HG02943 (cell line): ENCODE results near the gene IKZF4.
"Not testable (repeated sequence)": the region's sequence is repeated elsewhere in the genome, so short reads cannot be mapped to it uniquely, and the experiment has no call there.

ENCODE experiments used
- ATAC-seq: cut with Tn5 transposase; IDR thresholded peaks from one replicate; pipeline ENCODE4 v1.9.1; 2021; ENCODE audit warnings: mild to moderate bottlenecking, low read depth, moderate library complexity; ENCODE audit not compliant: unreplicated experiment

Gene IKZF4

DNA sequence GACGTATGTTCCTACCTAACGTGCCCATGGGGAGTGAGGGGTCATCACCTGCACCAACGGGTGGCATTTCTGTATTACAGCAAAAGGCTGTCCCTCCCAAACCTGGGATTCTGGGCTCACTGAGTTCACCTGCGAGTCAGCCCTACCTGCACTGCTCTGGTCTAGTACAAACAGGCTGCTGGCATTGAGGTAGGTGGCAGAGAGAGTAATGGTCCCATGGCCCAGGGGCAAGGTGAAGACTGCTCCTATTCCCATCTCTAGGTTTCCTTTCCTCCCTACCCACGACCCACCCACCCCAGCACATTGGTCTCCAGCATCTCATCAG is 23.3 kb upstream of the IKZF4 start:
- ATAC-seq = peak; percentile 8

DNA sequence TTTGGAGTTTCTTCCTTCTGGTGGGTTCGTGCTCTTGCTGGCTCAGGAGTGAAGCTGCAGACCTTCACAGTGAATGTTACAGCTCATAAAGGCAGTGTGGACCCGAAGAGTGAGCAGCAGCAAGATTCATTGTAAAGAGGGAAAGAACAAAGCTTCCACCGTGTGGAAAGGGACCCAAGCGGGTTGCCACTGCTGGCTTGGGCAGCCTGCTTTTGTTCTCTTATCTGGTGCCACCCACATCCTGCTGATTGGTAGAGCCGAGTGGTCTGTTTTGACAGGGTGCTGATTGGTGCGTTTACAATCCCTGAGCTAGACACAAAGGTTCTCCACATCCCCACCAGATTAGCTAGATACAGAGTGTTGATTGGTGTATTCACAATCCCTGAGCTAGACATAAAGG is 21.3 kb upstream of the IKZF4 start:
- ATAC-seq = not testable (repeated sequence)

DNA sequence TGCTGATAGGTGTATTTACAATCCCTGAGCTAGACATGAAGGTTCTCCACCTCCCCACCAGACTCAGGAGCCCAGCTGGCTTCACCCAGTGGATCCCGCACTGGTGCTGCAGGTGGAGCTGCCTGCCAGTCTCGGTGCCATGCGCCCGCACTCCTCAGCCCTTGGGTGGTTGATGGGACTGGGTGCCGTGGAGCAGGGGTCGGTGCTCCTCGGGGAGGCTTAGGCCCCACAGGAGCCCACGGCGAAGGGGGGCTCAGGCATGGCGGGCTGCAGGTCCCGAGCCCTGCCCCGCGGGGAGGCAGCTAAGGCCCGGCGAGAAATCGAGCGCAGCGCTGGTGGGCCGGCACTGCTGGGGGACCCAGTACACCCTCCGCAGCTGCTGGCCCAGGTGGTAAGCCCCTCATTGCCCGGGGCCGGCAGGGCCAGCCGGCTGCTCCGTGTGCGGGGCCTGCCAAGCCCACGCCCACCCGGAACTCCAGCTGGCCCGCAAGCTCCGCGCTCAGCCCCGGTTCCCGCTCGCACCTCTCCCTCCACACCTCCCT is 20.8 kb upstream of the IKZF4 start:
- ATAC-seq = not testable (repeated sequence)

DNA sequence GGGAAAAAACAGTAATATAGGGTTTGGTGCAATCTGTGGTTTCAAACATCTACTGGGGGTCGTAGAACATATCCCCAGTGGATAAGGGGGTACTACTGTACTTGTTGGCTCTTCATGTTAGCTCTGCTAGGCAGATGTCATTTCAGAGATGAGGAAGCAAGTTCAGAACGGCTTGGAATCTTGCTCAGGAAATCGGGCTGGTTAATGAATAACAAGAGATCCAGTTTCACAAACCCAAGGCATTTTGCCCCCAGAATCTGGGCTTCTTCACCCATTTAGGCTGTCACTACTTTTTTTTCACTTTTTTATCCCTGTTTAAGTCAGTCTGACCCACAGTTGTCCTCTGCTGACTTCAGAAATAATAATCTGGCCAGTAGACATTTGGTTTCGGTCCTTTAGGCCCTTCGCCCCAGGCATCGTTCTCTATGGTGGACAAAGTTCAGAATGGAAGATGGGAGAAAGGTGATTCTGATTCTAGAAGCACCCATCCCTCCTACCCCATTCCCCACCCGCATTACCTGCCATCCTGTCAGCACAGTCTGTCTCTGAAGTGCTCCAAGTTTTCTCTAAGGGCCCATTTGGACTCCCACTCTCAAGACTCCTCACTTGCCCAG is 19.2 kb upstream of the IKZF4 start:
- no peak for ATAC-seq

DNA sequence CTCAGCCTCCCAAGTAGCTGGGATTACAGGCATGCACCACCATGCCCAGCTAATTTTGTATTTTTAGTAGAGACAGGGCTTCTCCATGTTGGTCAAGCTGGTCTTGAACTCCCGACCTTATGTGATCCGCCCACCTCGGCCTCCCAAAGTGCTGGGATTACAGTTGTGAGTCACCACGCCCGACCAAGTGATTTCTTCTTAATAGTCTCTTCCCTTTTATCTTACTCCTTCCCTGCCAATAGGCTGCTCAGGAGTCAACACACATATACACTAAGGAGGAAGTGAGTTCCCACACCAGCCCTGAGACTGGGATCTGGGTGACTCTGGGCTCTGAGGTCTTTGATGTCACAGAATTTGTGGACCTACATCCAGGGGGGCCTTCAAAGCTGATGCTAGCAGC is 17.5 kb upstream of the IKZF4 start:
- ATAC-seq = not testable (repeated sequence)

DNA sequence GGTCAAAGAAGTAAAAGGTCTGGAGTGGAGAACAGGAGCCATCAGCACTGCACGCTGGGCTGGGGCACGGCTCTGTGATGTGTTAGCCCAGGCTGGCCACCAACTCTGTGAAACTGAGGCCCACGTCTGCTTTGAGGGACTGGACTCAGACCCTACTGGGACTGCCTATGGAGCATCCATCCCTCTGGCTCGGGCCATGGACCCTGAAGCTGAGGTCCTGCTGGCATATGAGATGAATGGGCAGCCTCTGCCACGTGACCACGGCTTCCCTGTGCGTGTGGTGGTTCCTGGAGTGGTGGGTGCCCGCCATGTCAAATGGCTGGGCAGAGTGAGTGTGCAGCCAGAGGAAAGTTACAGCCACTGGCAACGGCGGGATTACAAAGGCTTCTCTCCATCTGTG is 16.6 kb upstream of the IKZF4 start:
- ATAC-seq = no peak

DNA sequence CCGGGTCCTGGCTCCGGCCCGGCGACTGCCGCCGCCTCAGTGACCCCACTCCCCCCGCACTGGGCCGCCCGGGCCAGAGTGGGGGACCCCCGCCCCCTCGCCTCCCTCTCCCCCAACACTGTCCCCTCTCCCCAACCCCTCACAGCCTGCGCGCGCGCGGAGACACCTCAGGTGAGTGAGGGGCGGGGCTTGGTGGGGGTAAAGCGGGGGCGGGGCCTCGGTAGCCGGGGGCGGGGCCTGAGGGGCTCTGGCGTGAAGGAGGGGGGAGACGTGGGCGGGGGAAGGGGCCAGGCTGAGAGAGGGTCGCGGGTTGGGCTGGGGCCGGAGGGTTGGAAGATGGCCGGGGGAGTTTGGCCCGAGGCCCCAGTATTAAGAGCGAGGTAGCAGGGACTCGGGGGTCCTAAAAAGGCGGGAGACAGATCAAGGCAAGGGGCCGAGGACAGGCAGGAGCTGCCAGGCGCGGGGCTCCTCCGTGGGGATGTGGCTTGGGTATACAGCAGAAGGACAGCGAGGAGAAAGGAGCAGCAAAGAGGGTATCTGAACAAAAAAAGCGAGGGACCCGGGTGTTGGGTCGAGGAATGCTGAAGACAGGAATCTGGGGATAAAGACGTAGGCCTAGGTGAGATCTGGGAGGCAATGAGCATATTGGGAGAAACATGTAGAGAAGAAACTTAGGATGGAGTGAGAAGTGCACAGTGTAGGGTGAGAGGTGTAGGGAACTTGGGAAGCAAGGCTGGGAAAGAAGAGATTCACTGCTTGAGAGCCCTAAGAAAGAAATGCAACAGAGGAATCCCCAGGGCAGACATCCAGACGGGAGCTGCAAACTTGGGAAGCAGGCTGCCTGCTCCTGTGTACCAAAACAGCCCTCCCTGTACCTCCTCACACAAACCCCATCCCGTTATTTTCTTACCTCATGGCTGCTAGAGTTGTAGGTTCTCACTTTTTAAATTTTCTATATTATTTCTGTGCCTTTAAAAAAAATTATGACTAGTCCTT is 13.0 kb upstream of the IKZF4 start:
- no peak for ATAC-seq

DNA sequence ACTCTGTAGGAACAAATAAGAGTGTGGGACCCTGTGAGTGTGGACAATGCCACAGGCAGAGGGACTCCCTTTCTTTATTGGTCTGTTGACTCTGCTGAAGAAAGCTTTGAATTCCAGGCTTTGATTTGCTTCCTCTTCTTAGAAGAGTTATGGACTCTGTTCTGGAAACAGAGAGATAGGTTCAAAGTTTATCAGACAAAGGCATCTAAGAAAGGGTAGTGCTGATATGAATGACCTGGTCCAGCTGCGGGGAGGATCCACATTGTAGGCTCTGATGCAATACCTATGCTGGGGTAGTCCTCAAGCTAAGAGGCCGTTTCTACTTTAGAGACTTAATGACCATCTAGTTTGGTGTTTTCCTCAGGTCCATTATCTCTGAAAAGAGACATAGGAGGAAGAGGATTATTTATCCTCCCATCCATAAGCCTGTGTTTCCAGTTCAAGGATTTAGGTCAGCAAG is 10.7 kb upstream of the IKZF4 start:
- no peak for ATAC-seq

DNA sequence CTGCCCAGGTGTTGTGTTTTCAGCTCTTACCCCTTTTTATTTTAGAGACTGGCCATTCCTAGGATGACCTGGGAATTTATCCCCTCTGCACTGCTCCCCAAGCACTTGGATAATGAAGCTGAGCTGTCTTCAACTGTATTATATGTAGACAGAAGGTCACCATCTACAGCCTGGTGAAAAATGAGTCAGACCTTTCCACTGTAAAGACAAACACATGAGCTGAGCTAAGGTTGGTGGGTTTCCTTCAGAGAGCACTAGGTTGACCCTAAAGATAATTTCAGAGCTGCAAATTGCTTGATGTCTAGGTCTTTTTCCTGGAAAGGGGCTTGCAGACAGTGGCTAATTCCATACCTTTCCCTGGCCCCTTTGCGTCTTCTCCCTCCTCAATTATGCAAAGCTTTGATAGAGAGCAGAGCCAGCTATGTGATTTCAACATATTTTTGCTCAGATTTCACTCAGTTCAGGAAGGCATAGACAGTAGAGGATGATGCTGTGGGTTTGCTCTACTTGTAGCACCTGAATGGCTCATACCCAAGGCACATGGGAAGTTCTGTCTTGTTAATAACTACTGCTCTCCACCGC is 9.2 kb upstream of the IKZF4 start:
- no peak for ATAC-seq

DNA sequence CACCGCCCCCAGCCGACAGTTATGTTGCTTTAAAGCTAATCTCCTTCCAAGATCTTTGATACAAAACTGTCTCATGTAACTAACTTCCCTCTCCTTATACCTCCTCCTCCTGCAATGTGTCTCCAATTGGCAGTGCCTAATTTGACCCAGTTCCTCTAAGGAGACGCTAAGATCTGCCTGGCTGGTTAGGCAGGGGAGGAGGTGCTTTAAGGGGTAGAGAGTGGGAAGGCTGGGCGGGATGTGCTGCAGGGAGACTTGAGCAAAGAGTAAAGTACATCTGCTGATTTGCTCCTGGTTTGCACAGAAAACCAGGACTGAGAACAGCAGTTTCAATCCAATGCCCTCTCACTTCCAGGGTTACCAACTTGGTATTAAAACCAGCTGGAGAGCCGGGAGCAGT is 7.4 kb upstream of the IKZF4 start:
- ATAC-seq = no peak

DNA sequence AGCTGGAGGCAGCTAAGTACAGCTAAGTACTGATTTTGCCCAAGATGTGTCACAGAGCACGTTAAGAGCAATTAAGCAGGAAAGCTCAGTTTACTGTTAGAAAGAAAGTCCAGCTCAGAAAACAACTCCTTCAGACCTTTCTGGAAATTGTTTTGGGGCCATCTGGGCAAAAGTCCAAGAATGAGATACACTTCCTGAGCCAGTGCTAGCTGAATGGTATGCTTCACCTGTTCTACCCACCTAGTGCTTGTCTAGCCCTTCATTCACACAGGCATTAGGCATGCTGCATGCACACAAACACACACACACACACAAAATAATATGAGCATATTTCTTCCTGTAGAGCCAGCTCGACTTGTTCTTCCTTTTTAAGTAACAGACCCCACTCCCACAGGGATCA is 6.6 kb upstream of the IKZF4 start:
- no peak for ATAC-seq

DNA sequence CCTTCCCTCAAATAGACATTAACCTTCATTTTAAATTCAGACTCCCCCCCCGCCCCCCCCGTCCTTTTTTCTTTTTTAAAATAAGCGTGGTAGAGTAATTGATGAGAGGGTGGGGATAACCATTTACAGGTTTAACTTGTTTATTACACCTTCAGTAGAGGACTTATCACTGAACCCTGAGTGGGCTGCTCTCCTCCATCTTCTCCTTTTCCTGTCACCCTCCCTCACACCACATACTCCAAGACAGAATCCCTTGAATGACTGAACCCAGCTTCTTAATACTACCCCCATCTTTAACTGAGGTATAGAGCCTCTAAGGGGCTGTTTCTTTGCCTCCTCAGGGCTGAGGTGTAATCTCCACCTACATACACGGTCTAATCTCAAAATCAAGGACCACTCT is 3.7 kb upstream of the IKZF4 start:
- no peak for ATAC-seq

DNA sequence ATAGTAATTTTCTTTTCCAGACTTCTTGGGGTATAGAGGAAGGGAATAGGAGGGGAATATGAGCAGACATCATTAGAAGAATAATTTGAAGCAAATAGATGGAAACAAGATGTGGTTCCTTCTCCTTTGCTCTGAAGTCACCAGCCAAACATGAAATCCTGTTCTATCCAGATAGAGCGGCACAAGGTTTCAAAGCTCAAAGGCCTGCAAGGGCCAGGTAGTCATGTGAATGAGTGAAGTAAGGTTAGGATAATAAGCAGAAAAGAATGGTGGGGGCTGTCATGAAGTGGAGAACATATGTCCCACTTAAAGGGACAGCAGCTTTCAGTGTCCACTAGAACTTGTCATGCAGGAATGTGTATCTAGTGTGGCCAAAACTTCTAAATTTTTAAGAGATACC is 2.5 kb upstream of the IKZF4 start:
- no peak for ATAC-seq

DNA sequence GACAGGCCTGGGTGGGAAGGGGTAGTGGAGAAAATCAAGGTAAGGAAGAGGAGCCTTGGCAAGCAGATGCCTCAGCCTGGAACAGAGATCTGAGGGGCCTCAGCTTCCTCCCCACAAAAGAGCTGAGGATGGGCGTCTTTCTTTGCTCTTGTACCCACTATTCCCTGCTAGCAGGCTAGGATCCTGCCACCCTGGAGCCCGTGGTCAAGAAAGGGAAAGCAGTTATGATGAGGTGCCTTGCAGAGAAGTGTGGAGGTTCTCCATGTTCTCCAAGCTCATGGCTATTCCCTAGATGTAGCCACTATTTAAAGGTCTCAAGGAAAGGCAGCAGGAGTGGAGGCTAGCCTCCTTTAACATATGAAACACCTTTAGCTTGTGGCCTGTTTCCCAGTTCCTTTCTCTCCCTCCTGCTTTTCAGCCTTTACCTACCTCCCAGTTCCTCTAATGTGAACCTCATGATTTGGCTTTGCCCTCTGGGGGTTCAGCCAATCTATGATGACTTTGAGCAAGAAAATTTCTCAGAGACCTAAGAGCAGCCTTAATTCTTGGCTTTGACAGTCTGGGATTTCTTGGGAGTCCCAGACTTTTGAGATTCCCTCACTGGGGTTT is 1.1 kb downstream of the IKZF4 start:
- ATAC-seq = no peak

DNA sequence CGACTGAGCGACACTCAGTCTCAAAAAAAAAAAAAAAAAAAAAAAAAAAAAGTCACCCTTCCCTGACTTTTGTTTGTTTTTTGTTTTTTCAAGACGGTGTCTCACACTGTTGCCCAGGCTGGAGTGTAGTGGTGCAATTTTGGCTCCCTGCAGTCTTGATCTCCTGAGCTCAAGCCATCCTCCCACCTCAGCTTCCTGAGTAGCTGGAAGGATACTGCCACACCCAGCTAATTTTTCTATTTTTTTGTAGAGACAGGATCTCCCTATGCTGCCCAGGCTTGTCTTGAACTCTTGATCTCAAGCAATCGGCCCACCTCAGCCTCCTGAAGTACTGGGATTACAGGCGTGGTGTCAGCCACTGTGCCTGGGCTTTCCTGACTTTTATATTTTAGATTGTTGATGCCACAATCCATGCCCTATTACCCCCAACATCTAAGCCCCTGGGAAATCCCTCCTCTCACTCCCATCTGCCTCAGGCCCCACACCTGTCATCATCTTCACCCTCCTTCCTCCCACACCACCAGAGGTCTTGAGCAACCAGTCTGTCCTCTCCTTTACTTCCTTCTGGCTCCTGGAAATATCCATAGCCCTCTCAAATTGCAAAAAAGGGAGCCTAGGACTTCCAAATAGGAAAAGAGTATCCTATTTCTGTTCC is 7.8 kb downstream of the IKZF4 start:
- no peak for ATAC-seq

DNA sequence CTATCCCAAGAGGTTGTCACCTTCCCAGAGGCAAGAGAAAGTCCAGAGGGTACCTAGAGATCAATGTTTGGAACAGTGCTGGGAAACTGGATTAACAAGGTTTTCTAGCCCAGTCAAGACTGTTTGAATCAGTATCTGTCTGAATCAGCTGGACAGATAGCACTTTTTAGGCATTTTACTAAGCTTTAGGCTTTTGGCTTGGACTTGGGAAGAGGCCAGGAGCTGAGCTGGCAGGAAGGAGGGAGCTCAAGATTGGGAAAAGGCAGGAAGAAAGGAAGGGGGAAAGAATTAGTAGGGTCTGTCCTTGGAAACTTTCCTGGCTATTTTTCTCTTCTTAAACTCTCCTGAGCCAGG is 8.3 kb downstream of the IKZF4 start:
- no peak for ATAC-seq

DNA sequence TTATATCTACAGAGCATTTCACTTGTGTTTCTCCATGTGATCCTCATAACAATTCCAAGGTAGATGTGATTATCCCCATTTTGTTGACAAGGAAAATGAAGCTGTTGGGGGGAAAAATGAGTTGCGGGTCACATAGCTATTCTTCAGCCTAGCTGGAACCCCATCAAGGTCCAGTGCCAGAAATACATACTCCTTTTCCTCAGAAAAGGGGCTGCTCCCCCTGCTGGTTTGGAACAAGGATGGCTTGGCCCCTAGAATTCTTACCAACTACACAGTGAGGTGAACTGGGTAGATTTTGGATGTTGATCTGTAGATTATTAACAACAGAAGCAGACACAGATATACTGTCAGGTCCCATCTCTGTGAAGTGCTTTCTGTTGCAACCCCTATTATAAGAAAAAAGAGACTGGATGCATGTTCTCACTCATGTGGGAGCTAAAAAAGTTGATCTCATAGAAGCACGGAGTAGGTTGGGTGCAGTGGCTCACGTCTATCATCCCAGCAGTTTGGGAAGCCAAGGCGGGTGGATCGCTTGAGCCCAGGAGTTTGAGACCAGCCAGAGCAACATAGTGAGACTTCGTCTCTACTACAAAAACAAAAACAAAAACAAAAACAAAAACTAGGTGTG is 8.9 kb downstream of the IKZF4 start:
- no peak for ATAC-seq

DNA sequence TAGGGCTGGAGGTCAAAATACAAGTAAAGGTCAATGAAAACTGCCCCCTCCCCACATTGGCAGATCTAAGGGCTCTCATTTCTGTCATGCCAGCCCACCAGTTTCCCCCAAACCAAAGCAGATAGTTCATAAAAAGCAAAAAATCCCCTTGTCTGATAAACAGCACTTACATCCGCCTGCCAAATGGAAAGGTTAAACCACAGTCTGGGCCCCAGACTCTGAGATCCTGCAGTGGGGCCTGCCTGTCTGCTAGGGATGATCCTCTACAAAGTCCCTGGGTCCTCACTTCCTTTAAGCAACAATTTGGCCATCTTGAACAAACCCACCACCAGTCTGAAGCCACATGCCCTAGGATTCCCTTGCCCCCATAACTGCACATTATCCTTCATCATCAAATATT is 11.1 kb downstream of the IKZF4 start:
- ATAC-seq = no peak

DNA sequence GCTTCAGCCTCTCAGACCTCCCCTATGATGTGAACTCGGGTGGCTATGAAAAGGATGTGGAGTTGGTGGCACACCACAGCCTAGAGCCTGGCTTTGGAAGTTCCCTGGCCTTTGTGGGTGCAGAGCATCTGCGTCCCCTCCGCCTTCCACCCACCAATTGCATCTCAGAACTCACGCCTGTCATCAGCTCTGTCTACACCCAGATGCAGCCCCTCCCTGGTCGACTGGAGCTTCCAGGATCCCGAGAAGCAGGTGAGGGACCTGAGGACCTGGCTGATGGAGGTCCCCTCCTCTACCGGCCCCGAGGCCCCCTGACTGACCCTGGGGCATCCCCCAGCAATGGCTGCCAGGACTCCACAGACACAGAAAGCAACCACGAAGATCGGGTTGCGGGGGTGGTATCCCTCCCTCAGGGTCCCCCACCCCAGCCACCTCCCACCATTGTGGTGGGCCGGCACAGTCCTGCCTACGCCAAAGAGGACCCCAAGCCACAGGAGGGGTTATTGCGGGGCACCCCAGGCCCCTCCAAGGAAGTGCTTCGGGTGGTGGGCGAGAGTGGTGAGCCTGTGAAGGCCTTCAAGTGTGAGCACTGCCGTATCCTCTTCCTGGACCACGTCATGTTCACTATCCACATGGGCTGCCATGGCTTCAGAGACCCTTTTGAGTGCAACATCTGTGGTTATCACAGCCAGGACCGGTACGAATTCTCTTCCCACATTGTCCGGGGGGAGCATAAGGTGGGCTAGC is 13.9 kb downstream of the IKZF4 start:
- ATAC-seq = no peak
